NB4 (cell line): ENCODE data around the gene CREB5.
A peak's percentile ranks its signal among the peaks of the same experiment; 100 is the strongest.

ENCODE experiments used
- DNase-seq: peaks from one replicate; pipeline ENCODE4 v3.0.0; 2010; ENCODE audit warnings: low read depth
- H3K4me3 ChIP-seq: one replicate; pipeline ENCODE4 v1.5.1; 2011; ENCODE audit warnings: mild to moderate bottlenecking, low read depth, low read length, moderate library complexity
- MYC ChIP-seq: IDR thresholded peaks from 2 replicates; pipeline ENCODE4 v1.6.1; 2011; ENCODE audit warnings: low read depth, low read length
- POLR2A ChIP-seq: IDR thresholded peaks from 2 replicates; pipeline ENCODE4 v1.6.1; 2011; ENCODE audit warnings: mild to moderate bottlenecking; ENCODE audit not compliant: insufficient read length; ENCODE audit errors: extremely low read depth
- TF ChIP-seq, protein P1 (sequence below): IDR thresholded peaks from 2 replicates; pipeline ENCODE4 v1.6.1; 2011; ENCODE audit warnings: low read depth, low read length
- TF ChIP-seq, protein P2 (sequence below): IDR thresholded peaks from one replicate; pipeline ENCODE4 v1.5.1; 2012; ENCODE audit warnings: low read depth, low read length

The CREB5 gene

DNA sequence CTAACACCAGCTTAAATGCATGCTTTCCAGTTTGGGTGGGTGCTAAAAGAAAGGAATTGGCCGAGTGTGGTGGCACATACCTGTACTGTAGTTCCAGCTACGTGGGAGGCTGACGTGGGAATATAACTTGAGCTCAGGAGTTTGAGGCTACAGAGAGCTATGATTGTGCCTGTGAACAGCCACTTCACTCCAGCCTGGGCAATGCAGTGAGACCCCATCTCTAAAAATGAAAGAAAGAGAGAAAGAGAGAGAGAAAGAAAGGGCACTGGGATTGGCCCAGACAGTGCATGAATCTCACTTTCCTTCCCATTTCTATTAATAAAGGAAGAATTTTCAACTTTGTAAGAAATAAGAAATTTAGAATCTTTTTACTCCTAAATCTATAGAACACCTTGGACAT lies 265.4 kb downstream of the CREB5 start:
- no peak for TF ChIP-seq MYC
- TF ChIP-seq, protein P1, sequence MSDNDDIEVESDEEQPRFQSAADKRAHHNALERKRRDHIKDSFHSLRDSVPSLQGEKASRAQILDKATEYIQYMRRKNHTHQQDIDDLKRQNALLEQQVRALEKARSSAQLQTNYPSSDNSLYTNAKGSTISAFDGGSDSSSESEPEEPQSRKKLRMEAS, result no peak
- TF ChIP-seq, protein P2, sequence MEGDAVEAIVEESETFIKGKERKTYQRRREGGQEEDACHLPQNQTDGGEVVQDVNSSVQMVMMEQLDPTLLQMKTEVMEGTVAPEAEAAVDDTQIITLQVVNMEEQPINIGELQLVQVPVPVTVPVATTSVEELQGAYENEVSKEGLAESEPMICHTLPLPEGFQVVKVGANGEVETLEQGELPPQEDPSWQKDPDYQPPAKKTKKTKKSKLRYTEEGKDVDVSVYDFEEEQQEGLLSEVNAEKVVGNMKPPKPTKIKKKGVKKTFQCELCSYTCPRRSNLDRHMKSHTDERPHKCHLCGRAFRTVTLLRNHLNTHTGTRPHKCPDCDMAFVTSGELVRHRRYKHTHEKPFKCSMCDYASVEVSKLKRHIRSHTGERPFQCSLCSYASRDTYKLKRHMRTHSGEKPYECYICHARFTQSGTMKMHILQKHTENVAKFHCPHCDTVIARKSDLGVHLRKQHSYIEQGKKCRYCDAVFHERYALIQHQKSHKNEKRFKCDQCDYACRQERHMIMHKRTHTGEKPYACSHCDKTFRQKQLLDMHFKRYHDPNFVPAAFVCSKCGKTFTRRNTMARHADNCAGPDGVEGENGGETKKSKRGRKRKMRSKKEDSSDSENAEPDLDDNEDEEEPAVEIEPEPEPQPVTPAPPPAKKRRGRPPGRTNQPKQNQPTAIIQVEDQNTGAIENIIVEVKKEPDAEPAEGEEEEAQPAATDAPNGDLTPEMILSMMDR, result no peak
- TF ChIP-seq POLR2A, result no peak
- DNase-seq, result no peak
- no peak overlapping the region for H3K4me3 ChIP-seq

DNA sequence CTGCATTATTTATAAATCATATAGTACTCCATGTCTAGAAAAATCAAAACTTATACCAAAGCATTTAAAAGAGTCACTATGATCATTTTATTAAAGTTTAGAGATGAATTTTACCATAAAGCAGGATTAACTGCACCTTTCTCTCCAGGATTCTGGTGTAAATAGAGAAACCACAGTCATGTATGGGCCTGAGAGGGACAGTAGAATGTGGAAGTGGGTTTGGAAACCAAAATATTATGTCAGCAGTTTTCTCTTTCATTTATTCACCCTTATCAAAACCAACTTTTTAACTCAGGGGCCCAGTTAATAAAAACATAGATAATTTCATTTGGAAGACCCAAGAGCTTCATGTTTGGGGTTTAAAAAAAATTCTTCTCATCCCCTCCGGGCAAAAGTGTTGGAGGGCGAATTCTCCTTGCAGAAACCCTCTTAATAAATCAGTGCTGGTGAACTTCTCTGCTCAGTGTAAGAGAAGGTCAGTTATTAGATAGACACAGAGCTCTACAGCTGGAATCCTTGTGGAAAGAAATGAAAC lies 266.2 kb downstream of the CREB5 start:
- DNase-seq, result no peak
- no peak overlapping the region for H3K4me3 ChIP-seq
- TF ChIP-seq, protein P1, result no peak

DNA sequence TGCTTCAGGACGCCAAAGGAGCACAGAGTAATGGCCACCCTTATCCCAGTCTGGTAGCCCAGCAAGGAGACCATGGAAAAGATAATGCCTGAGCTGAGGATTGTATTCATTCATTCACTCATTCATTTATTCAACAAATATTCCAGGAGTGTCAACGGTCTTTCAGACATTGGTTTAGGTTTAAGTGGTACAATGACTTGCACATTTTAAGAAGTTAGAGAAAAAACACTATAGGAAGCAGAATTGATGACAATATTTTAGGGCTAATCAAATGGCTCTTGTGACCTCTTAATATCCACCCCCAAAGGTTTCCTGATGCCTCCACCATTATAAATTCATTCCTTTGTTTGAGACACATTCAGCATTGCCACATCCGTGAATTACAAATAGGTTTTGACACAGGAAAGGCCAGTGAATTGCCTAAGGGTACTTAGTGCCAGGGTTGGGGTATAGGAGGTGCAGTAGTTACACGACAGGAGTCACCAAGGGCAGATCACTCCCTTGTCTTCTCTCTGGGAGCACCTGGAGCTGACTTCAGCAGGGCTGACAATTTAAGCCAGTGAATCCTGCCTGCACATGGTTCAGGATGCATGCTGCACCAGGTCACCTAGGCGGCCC lies 269.5 kb downstream of the CREB5 start:
- no peak for DNase-seq
- H3K4me3 ChIP-seq, result no peak overlapping the region
- TF ChIP-seq, protein P2, result no peak
- TF ChIP-seq POLR2A, result no peak
- TF ChIP-seq MYC, result no peak
- TF ChIP-seq, protein P1, result no peak

DNA sequence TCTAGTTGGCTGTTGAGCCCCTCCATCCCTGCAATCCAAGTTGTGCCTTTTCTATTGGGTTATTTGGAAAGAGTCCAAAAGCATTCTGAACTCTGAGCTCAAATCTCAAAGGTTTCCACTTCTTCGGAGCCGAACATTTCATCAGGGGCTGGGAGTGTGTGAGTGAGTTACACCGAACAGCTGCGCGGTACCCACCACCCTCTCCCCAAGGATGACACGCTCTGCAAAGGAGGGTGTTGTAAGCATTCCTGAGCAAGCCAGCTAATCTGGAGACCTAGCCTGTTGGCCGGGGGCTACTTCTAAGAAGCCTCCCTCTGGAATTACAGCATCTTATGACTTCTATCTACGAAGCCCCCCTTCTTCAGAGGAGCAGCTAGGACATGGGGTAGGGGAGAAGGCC lies 270.5 kb downstream of the CREB5 start:
- H3K4me3 ChIP-seq, result no peak overlapping the region

DNA sequence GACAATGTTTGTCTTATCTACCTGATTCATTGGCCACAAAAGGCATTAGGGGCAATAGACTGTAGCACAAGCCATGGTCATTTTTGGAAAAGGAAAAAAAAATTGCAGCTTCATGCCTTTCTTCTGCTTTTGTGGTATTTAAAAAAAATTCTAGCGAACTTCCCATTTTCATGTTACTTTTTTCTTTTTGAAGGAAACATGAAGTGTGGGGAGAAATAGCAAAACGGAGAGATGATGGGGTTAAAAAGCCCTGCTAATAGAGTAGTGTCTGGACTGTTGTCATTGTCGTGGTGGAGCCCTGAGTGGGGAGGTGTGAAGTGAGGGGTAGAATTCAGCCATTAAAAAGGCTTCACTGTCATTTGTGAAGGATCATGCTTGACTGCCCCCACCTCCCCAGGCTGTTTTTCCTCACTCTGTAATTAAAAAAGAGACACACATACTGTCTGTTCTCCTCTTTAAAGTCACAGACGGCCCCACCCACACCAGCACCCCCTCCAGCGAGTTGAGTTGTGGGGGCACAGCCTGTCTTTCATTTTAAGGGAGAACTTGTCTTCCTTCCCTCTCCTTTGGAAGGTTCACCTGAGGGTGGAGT lies 272.4 kb downstream of the CREB5 start:
- TF ChIP-seq, protein P1, result no peak
- TF ChIP-seq, protein P2, result no peak
- no peak for TF ChIP-seq MYC
- TF ChIP-seq POLR2A, result no peak
- DNase-seq, result peak; percentile 43
- no peak overlapping the region for H3K4me3 ChIP-seq

More for the DNA sequence above, 270.5 kb downstream of the CREB5 start:
- TF ChIP-seq, protein P1, result no peak
- TF ChIP-seq, protein P2, result no peak
- TF ChIP-seq MYC (no peak), POLR2A (no peak)
- DNase-seq, result no peak

DNA sequence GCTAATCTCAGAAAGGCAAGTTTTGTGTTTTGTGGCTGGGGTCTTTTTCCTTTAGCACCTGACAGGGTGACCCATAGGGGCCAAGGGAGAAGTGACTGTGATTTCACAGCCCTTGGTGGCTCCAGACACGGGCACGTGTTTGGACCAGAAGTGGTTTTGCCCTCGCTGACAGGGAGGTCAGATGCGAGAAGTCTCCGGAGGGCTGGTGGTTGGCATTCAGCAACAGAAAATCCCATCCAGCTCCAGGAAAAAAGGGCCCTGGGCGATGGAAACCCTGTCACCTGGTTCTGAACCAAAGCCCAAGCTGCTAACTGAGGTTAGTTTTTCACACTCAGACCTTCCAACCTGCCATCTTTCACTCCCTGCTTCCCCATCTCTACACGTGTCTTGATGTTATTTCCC lies 272.9 kb downstream of the CREB5 start:
- no peak overlapping the region for H3K4me3 ChIP-seq
- TF ChIP-seq POLR2A, result no peak
- TF ChIP-seq, protein P2, result no peak
- TF ChIP-seq, protein P1, result no peak
- no peak for TF ChIP-seq MYC
- DNase-seq, result peak; percentile 14
